ENCODE measurements around the gene ARSB. TPM values are rescaled to one million over a fixed set of nuclear protein-coding genes. Genes with fewer than 3 reads are reported as not detected.

The ARSB gene
- total and polyA plus RNA-seq, 2 donors (not counting 1 experiment from before 2014, with no cell fraction given) = 4.6 to 9.8 TPM

- no peak overlapping the region for H2AFZ ChIP-seq (ENCODE audit: insufficient read depth, low read depth, low read length, poor library complexity, severe bottlenecking)
- Mint-ChIP-seq H3K4me3 (no peak overlapping the region), H3K27ac (no peak overlapping the region), H3K4me1 (peaks cover 3% of the 10 kb centered on the region), H3K9me3 (ENCODE audit: insufficient read depth) (no peaks in the 10 kb centered on the region), H3K27me3 (no peaks in the 10 kb centered on the region)
- no peaks in the 10 kb centered on the region for H4K20me1 ChIP-seq (ENCODE audit: control insufficient read depth, insufficient read depth, low read length, poor library complexity, severe bottlenecking)
- no peak overlapping the region for H3K4me3 ChIP-seq (ENCODE audit: control extremely low read depth in 1 of 5, extremely low read depth in 1 of 5, insufficient read depth in 1 of 5, low read depth in 2 of 5, low read length in 4 of 5)
- TF ChIP-seq CTCF (IDR thresholded peaks at IDR 0.05) = no peak
- ATAC-seq (ENCODE audit: low read depth) (no peak), DNase-seq (no peak)
- H3K27ac ChIP-seq (ENCODE audit: low read length in 2 of 2) = no peak overlapping the region
- peaks cover 0 to 9% of the 10 kb centered on the region in 2 experiments for H3K36me3 ChIP-seq (replicated peaks in 1 of 2; ENCODE audit: control extremely low read depth in 1 of 2, control insufficient read depth in 1 of 2, extremely low read depth in 1 of 2, insufficient read depth in 2 of 2, low read length in 1 of 2)
- WGBS (ENCODE audit: insufficient coverage) = 86% methylated on average over 1 of the region's 1 CpG
- H3K9ac ChIP-seq (ENCODE audit: low read length) = no peak overlapping the region
- POLR2A ChIA-PET = no interaction called here
- intact Hi-C loops (cut with micrococcal nuclease) = loop anchor here (10.0 kb wide), 1 partner anchor 315 kb away; the partner anchor contains the start of gene LHFPL2
- H3K79me2 ChIP-seq (ENCODE audit: control insufficient read depth, insufficient read depth, low read length) = no peaks in the 10 kb centered on the region
- no peaks in the 10 kb centered on the region for H3K4me1 ChIP-seq (ENCODE audit: control insufficient read depth in 2 of 2, insufficient read depth in 2 of 2, low read length in 2 of 2)
- CTCF ChIA-PET = interaction anchor here (1.2 kb wide), 1 partner anchor 52 kb away, joined by 3 read pairs; no protein-coding TSS in a partner anchor
- H3K4me2 ChIP-seq (replicated peaks; ENCODE audit: low read depth, low read length, poor library complexity, severe bottlenecking) = no peak overlapping the region
- H3K27me3 ChIP-seq (replicated peaks in 1 of 4; ENCODE audit: control extremely low read depth in 1 of 4, control insufficient read depth in 3 of 4, insufficient read depth in 4 of 4, low read length in 3 of 4) = no peaks in the 10 kb centered on the region
- no peaks in the 10 kb centered on the region for H3K9me3 ChIP-seq (ENCODE audit: control extremely low read depth in 1 of 3, control insufficient read depth in 2 of 3, insufficient read depth in 1 of 3, low read length in 2 of 3)
Observed at GRCh38 chr5:78959767-78960166, 25.3 kb downstream of the ARSB start.

GRCh38 chr5:78958672-78959445 lies 26.3 kb downstream of the ARSB start:
- no peak overlapping the region for H3K4me3 Mint-ChIP-seq
- H4K20me1 ChIP-seq (ENCODE audit: control insufficient read depth, insufficient read depth, low read length, poor library complexity, severe bottlenecking) = no peaks in the 10 kb centered on the region
- H3K27ac ChIP-seq (ENCODE audit: low read length in 2 of 2) = no peak overlapping the region
- peaks cover 0 to 7% of the 10 kb centered on the region in 2 experiments for H3K36me3 ChIP-seq (replicated peaks in 1 of 2; ENCODE audit: control extremely low read depth in 1 of 2, control insufficient read depth in 1 of 2, extremely low read depth in 1 of 2, insufficient read depth in 2 of 2, low read length in 1 of 2)
- H3K27me3 ChIP-seq (replicated peaks in 1 of 4; ENCODE audit: control extremely low read depth in 1 of 4, control insufficient read depth in 3 of 4, insufficient read depth in 4 of 4, low read length in 3 of 4) = no peaks in the 10 kb centered on the region
- H3K27ac Mint-ChIP-seq = no peak overlapping the region
- intact Hi-C loops (cut with micrococcal nuclease) = no loop called here
- no peaks in the 10 kb centered on the region for H3K4me1 ChIP-seq (ENCODE audit: control insufficient read depth in 2 of 2, insufficient read depth in 2 of 2, low read length in 2 of 2)
- H3K4me2 ChIP-seq (replicated peaks; ENCODE audit: low read depth, low read length, poor library complexity, severe bottlenecking) = no peak overlapping the region
- CTCF ChIA-PET = no interaction called here
- H3K9me3 Mint-ChIP-seq (ENCODE audit: insufficient read depth) = no peaks in the 10 kb centered on the region
- H3K9me3 ChIP-seq (ENCODE audit: control extremely low read depth in 1 of 3, control insufficient read depth in 2 of 3, insufficient read depth in 1 of 3, low read length in 2 of 3) = no peaks in the 10 kb centered on the region
- POLR2A ChIA-PET = no interaction called here
- no peaks in the 10 kb centered on the region for H3K79me2 ChIP-seq (ENCODE audit: control insufficient read depth, insufficient read depth, low read length)
- no peak for DNase-seq
- WGBS (ENCODE audit: insufficient coverage) = 63% methylated on average over 3 of the region's 3 CpGs
- H3K27me3 Mint-ChIP-seq = no peaks in the 10 kb centered on the region
- H3K4me3 ChIP-seq (ENCODE audit: control extremely low read depth in 1 of 5, extremely low read depth in 1 of 5, insufficient read depth in 1 of 5, low read depth in 2 of 5, low read length in 4 of 5) = no peak overlapping the region
- no peak overlapping the region for H3K9ac ChIP-seq (ENCODE audit: low read length)
- TF ChIP-seq EZH2 (IDR thresholded peaks at IDR 0.05; ENCODE audit: borderline replicate concordance, insufficient read depth, low read depth, low read length, poor library complexity, severe bottlenecking) (no peak), CTCF (IDR thresholded peaks at IDR 0.05) (no peak)
- H3K4me1 Mint-ChIP-seq = peaks cover 3% of the 10 kb centered on the region
- H2AFZ ChIP-seq (ENCODE audit: insufficient read depth, low read depth, low read length, poor library complexity, severe bottlenecking) = no peak overlapping the region
- ATAC-seq (ENCODE audit: low read depth) = no peak
